GM21526 (cell line): ENCODE measurements around the gene XXYLT1.

Experiments
- ATAC-seq: cut with Tn5 transposase; IDR thresholded peaks from one replicate; pipeline ENCODE4 v1.9.1; 2021; ENCODE audit warnings: moderate library complexity; ENCODE audit not compliant: unreplicated experiment, low FRiP score

Gene XXYLT1

DNA sequence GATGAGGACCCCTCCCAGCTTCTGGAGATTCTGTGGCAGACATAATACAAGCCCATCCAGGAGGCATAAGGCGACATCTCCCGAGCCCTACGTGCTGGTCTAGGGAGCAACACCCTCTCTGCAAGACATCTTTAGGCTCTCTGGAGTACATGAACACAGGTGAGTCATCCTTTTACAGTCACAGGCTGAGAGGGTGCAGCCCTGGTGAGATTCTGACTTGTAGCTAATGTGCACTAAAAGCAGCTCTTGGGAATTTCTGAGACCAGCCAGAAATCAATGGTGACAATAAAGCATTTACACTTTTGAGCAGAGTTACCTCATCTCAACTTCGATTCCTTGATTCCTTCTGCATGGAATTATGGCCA lies 131.1 kb downstream of the XXYLT1 start:
- ATAC-seq: no peak

DNA sequence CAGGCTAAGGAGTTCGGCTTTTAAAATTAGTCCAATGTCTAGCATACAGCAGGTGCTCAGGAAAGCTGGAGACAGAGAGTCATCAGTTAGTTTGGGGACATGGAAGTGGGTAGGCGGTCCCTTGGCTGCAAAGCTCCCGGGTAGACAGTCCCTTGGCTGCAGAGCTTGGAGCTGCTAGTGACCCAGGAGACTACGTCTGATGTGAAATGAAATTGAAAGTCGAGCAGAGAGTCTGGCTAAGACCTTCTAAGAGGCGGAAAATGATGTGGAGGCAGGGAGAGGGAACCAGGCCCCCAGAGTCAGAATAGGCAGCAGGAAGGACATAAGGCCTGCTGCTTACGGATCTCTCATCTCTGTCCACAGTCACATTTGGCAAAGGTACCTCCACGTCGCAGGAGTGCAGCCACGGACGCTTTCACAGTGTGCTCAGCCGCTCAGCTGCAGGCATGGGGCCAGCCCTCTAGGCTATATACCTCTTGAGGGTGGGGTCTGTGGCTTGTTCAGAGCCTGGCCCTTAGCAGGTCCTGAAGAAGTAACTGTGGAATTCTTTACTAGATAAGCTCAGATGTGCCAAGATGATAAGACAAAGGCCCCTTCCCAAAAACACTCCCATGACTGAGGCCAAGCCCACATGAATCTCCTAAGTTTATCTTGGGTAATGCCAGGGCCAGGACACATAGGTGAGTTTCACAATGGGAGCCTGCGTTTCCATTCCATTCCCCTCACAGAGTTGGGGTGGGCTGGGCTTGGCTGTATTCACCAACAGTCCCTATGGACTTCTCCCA lies 131.7 kb downstream of the XXYLT1 start:
- no peak for ATAC-seq

DNA sequence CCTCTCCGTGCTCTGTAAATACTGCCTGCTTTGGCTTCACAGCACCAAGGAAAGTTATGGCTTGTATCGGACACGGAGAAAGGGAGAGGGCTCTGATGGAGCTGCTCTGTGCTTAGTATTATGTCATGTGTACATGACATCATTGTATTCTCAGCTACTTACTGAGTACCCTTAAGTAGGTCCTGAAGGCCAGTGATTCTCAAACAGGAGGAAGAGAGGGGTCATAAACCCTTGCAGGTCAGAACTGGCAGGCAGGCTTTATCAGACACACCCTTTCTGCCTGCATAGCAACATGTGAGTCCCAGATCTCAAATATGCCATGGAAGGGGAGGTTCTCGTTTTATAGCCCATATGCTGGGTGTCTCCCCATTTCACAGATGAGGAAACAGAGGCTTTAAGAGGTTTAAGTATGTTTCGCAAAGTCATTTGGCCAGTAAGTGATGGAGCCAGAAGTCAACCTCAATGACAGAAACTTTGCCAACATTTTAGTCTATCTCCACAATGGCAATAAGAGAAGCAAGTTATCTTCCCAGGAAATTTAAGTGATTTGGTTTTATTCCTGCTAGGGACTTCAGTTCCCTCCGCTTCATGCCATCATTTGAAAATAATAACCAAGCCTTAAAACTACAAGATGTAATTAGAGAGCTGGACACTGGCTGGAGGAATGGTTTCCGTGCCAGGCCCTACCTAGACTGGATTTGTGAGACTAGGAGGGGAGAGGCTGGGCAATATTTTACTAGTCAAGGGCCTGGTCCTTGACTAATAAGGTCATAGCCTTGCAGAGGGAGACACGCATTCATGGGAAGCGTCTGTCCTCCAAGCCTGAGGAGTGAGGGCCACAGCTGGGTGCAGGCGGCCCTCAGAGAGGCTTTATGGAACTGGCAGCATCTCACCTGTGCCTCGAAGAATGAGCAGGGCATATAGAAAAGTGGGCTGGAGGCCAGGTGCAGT lies 133.0 kb downstream of the XXYLT1 start:
- no peak for ATAC-seq

DNA sequence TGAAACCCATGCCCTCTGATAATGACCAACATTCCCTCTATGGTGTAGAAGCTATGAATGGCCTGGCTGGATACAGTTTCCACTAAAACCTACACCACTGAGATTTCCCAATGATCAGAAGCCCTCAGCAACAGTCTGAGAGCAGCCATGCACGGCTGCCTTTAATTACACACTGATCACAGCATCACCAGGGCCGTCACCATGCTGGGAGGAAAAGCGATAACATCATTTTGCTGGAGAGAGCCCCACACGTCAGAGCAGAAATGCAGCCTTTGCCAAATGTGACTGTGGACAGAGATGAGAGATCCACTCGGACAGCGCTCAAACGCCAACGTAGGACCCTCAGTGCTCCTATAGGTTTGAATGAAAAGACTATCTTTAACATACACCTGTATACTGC lies 135.0 kb downstream of the XXYLT1 start:
- no peak for ATAC-seq

DNA sequence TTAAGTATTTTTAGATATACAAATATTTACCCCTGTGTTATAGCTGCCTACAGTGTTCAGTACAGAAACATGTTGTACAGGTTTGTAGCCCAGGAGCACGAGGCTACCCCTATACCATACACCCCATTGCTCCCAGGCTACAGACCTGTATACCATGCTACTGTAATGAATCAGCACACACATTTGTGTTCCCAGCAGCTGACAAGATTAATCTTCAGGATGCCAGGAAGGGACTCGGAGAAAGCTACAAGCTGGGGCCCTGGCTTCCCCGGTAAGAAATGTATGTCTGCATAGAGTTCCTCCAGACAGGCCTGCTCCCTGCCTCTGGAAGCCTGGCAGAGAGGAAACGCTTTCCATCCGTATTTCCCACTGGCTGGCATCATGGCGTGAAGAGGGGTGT lies 136.5 kb downstream of the XXYLT1 start:
- ATAC-seq: no peak

DNA sequence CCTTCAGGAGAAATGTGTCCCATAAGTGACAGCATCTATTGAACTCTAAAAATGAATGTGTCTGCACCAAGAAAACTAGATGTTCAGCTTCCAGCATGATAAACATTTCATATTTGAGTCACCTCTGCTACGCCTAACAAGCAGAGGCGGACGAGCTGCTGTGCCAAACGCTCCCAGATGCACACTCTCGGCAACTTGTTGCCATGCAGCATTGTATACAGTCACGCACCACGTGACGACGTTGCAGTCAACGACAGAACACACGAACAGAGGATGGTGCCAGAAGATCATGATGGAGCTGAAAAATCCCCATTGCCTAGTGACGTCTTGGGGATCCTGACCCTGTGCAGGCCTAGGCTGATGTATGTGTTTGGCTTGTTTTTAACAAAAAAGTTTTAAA lies 137.5 kb downstream of the XXYLT1 start:
- no peak for ATAC-seq

DNA sequence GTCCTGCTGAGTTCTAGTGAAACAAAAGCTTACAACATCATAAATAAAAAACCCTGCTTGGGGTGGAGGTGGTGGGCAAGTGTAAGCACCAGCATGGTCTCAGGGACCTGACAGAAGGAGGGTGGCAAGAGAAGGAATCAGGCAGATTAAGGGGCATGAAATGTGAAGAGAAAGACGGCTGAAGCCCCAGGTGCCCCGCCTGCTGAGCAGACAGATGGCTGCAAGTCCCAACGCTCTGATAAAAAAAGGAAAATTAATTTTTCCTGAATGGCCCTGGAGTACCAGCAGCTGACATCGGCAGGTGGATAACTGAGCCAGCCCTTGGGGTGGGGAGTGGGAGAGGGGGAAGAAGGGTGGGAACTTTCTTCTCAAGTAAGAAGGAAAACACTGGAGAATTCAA lies 137.9 kb downstream of the XXYLT1 start:
- ATAC-seq: no peak

DNA sequence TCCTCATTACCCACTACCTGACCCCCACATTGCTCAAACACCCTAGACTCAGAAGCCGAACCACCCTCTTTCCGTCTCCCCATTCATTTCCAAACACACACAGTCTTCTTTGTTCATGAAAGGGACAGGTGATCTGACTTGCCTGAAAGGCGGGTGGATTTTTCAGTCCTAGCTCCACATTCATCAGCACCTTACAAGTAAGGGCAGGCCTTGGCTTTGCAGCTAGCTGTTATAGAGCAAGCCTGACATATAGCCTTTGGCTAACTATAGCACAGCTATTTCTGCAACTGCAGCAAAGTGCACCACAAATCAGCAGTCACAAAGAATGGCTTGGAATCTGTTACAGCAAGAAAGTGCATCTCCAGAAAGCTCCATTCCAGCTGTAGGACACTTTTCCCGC lies 139.8 kb downstream of the XXYLT1 start:
- ATAC-seq: no peak

DNA sequence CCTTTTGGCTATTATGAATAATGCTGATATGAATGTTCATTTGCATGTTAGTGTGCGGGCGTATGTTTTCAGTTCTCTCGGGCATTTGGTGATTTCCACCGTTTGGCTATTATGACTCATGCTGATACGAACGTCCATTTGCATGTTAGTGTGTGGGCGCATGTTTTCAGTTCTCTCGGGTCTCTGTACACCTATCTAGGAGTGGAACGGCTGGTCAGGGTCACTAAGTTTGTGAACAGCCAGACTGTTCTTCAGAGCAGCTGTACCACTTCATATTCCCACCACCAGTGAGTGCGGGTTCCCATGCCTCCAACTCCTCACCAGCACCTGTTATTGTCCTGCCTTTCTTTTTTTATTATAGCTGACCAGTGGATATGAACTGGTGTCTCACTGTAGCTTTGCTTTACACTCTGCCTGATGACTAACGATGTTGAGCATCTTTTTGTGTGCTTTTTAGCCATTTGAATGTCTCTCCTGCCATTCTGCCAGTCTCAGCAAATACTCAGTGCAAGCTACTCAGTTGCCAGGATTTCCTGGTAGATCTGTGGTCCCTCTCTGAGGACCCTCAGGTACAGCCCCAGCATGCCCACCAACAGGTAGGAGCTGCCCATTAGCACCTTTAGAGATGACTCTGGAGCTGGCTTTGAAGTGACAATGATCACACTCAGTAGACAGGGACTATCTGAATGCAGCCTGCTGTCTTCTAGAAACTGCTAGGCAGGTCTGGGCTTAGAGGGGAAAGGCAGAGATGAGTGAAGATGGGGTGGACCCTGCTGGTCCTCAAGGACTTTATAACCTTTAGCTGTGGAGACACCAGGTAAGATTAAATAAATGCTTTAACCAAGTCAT lies 141.1 kb downstream of the XXYLT1 start:
- ATAC-seq: peak; percentile 84

DNA sequence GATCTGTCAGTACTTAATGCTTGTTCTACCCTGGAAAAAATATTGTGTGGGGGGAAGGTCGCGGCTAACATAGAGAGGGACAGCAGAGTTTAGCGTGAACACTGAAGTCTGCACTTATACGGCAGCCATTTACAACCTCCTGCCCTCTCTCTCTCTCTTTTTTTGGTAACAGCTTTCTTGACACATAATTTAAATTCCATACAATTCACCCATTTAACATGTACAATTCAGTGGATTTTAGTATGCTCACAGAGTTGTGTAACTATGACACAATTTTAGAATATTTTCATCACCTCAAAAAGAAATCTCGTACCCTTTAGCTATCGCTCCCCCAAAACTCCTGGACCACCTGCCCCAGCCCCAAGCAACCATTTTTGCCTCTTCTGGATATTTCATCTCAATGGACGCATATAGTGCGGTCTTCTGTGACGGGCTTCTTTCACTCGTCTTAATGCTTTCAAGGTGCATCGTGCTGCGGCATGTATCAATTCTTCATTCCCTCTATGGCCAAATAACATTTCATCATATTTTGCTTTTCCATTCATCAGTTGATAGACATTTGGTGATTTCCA lies 141.8 kb downstream of the XXYLT1 start:
- ATAC-seq: no peak

DNA sequence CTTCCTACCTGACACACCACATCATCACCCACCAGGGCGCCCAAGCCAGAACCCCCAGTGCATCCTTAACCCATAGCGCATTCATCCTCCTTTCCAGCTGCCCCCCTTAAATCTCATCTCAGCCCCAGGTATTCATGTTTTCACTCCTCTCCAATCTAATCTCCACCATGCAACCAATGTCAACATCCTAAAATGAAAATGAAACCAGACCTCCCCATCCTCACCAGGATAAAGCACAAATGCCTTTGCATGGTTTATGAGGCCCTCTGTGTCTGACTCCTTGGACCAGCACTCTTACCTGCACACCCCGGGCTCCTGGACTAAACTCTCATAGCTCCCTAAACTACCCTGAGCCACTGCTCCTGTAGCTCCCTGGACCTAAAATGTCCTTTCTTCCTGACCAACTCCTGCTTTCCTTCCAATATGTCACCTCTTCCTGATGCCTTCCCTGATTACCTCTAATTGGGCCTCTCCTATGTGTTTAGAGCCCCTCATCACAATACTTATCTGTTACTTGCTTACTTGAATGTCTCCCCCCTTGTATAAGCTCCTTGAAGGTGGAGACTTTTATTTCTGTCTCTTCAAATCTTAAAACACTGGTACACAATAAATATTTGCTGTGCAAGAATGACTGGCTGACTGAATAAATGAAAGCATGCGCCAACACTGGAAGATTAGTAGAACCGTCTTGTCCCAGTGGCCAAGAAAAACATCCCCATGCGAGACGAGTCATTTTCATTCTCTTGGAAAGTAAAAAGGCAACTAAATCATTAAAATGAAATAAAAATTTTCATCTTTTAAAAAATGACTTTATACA lies 142.5 kb downstream of the XXYLT1 start:
- no peak for ATAC-seq

DNA sequence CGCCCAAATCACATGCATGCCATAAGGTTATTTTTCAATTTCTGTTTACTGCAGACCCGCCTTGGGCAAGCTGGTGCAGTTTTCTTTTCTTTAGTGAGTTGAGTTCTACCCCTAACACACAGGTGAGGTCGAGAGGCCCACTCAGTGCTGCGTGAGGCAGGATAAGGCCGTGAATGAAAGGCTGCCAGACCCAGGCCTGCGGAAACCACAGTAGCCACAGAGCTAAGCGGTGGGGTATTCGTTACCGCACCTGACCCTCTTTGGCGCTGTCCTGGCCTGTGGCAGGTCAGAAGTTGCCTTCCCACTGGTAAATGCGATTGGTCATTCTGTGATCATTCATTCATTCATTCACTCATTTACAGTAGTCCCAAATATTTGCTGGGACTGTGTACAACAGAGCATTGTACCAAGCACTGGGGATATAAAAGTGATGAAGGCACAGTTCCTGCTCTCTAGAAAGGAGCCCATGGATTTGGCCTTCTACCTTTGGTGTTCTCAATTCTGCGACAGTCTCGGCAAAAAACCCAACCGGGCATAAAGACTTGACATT lies 144.8 kb downstream of the XXYLT1 start:
- ATAC-seq: no peak

DNA sequence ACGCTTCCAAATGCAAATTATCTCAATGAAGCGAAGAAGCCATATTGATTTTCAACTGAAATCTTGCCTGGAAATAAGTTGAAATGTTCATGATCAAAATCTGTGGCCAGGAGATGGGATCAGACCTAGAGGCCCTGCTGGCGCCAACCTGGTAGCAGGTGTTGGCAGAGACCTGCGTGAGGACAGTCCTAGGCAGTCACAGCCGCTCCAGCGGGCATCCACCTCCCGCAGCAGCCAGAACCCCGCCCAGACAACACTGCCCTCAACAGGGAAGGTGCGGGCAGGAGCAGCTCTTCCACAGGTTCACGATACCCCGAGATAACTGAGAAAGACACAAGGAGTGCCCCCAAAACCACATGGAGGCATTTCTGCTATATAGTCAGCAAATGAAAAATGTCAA lies 145.3 kb downstream of the XXYLT1 start:
- ATAC-seq: no peak

DNA sequence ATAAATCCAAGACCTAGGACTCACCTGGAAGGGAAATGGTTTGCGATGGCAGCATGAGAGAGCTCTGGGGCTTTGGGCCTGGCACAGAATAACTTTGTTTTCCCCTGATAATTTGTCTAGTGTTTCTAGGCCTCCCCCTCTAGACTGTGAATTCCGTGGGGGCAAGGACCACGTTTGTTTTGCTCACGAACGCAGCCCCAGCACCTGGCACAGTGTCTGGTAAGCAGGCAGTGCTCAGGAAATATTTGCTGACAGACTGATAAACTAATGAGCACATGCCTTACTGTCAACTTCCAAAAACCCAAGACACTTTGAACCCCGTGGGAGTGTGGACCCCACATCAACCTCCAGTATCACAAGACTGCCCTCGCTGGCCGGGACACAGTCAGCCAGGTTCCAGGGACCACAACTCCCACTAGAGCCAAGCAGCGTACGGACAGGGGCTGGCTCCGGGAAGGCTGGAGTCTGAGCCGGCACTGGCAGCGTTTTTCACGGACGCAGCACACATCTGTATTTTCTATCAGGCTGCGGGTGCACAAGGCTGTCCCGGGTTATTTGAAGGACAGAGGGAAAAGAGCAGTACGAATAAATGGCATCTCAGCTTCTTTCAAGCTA lies 146.5 kb downstream of the XXYLT1 start:
- no peak for ATAC-seq

DNA sequence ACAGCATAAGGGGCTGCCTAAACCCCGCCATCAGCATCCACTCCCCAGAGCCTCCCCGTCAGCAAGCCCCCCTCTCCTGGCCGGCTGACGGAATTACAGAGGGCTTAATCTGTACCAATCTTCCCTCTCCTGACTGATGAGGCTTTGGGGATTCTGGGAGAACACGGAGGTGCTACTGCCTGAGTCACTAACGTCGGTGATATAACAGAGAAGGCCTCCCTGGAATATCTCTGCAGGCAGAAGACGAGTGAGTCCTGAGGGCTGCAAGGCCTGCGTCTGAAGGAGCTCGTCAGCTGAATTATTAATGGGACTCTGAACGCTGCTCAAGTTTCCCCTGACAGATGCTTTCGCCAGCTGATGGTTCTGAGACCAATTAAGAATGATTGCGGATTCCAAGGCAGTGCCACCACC lies 147.7 kb downstream of the XXYLT1 start:
- no peak for ATAC-seq

DNA sequence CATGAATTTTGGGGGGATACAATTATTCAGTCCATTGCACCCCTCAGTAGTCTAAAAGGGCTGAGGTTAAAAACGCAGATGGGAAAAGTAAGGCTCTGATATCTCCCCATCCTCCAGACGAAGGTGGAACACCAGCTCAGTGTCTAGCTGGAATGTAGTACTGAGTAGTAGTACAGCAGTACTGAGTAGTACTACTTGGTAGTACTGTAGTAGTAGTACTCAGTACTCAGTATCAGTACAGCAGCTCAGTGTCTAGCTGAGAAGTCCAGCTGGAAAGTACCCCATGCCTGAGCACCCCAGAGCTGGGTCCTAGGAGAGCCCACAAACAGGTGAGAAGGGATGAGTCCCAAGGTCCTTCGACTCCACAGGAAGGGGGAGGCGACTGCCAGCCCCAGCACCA lies 148.7 kb downstream of the XXYLT1 start:
- ATAC-seq: no peak

DNA sequence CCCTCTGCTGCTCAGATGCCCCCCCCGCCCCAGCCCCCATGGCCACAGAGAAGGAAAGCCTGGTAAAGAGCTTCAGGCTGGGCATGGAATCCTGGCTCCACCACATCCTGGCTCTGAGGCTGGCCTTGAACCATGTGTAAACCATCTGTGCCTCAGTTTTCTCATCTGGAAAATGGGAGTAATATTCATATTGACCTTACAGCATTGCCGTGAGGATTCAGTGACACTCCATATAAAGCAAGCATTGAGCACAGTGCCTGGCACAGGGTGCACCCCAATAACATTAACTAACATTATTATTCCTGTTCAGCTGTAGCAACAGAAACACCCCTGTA lies 150.7 kb downstream of the XXYLT1 start:
- ATAC-seq: no peak

DNA sequence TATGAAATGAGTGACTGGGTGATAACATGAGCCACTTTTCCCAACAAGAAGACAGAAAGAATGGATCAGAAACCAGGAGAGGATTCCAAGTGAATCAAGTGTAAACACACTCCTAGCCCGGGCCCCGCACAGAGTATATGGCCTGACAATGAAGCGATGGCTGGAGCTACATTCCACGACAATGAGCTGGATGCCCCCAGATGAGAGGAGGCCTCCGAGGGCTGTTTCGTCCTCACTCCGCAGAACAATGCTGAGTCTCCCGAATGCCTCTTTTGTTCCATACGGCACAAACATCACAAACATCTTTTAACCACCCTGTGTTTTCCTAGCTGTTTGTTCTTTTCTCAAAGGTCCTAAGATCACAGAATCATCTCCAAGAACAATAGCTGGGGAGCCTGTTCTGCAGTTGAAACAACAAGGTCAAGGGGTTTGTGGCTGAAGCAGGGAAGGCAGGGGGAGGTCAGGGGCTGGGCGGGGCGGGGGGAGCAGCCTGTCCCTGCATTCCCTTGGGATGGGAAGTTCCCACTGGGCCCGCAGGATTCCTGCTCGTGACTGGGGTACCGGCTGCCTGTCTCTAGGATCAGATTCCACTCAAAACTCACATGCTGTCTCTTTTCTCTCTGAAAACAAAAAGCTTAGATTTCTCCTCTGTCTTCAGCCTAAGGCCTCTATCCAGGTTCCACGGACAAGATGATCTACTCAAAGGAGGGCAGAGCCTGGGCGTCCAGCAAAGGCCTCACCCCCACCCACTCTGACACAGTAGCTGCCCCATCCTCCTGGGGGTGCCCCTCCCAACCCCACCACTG lies 151.3 kb downstream of the XXYLT1 start:
- ATAC-seq: no peak
